HG02571 (cell line): ENCODE data around the gene CACNA2D3.
"Not testable (repeated sequence)": the region's sequence is repeated elsewhere in the genome, so short reads cannot be mapped to it uniquely, and the experiment has no call there.

Experiments
- ATAC-seq: cut with Tn5 transposase; IDR thresholded peaks from one replicate; pipeline ENCODE4 v1.9.1; 2021; ENCODE audit warnings: mild to moderate bottlenecking, moderate library complexity; ENCODE audit not compliant: unreplicated experiment

Gene CACNA2D3

DNA sequence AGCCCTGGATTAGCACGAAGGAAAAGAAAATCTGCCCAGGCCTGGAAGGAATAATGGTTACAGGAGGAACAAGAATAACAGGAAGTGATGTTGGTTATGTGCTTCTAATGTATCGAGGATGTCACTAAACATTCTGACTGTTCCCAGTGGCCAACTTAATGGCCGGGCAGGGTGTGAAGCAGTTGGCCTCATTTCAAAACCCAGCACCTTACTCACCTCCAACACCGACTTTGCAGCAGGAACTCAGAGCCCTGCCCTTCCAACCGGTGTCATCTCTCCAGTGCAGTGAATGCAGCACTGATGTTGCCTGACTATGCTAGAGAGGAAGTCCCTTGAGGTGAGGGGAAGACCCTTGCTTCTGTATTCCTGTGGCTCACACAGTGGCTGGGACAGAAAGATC, 967.9 kb downstream of the CACNA2D3 start:
- ATAC-seq, result no peak

DNA sequence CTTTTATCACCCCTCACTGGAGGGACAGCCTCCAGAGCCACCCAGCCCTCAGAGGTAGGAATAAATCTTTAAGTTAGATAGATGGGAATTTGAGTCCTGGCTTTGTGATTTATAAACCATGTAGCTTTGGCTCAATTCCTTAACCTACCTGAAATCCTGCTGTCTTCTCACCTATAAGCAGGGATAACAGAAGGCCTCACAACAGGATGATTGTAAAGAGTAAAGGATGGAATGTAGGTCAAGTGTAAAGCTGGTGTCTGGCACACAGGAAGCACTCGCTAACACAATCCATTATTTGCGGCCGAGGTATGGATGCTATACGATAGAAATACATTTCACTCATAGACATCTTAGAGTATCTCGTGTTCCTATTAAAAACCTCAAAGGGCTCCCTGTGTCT, 968.4 kb downstream of the CACNA2D3 start:
- no peak for ATAC-seq

DNA sequence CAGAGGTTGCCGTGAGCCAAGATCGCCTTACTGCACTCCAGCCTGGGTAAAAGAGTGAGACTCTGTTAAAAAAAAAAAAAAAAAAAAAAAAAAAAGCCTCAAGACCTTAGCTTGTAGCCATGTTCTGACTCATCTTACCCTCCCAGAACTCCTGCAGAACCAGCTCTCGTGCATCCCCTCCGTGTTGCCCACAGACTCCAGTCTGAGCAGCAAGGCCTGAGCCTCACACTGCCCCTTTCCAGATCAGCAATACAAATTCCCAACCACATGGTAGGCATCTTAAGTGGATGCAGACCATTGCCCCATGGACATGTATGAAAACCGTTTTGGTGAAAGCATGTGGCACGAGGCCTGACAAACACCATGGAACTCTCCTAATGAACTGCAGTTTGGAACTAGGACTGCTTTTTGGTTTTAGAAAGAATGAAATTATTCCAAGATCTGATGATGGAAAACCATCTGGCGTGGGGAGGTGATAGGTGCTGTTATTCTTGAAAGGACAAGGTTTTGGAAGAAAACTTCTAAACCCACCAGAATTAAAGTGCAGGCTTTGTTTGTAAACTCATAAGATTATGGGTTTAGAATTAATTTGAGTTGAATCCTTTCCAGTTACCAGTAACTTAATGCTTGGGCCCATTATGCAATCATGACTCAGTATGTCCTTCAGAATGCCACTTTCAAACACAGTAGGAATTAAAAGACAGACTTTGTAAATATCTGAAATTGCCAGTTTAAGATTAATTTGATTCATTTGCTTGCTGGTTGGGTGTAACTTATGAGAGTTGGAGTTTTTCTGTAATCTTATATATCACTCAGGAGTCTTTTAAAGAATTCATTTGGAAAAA, 969.3 kb downstream of the CACNA2D3 start:
- ATAC-seq, result no peak

DNA sequence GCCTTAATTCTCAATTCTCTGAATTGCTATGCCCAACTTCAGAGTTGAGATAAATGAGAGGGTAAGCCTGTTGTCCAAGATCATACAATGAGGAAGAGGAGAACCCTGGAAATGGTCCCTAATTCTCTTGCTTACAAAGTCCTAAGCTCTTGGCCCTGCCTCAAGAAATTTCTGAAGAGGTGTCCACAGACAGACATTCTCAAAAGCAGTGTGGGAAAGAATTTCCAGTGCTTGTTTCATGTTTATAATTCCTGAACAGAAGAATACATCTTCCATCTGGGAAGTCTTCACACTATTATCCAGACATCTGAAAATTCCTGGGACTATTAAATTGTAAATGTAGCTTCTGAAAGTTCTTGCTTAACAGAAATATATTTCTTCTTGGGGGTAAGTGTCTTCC, 972.3 kb downstream of the CACNA2D3 start:
- no peak for ATAC-seq

DNA sequence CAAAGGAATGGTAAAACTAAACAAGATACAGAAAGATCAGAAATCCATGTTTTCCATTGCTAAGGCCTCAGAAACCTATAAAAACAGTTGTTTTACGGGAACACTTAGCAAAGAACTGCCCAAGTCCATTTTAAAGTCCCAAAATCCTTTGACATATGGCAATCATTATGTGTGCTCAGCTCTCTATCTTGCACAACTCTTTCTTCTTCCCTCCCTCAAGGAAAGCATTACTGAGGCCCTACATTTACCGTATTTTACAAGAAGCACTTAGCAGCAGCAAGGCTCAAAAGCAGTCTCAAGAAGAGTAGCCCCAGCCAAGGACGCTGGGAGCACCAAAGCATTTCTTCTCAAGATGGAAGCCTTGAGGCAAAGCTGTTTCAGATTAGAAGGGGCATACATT, 975.1 kb downstream of the CACNA2D3 start:
- no peak for ATAC-seq

DNA sequence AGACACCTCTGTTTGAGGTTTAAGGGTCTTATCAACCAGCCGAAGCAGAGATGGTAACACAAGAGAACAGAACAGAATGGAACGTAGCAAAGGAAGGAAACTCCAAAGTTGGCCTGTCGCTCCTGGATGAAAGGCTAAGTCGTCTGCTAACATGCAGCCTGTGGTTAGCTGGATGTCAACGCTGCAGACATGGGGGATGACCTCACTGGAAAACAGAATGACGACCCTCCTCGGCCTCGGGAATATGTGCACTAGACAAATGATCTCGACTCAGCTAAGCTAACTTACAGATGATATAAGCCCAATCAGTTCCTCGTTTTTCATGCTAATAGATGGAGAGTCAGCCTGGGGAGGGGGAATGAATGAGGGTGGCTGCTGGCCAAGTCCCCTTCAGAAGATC, 983.3 kb downstream of the CACNA2D3 start:
- ATAC-seq, result no peak

DNA sequence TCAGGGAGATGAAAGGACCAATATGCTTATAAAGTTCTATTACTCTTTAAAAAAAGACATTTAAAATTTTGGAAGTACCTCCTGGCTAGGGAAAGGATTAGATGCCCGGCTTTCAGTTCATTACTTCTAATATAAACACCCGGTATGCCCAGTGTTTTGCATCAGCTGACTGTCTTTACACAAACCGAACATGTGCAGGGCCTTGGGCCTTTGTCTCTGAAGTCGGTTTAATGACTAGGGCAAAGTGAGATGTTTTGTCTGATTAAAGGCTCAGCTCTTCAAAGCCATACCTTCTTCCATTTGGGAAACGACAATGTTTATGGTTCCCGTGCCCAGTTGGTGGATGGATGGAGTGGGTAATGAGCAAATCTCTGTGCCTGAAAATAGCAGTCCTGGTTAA, 984.8 kb downstream of the CACNA2D3 start:
- ATAC-seq, result no peak

DNA sequence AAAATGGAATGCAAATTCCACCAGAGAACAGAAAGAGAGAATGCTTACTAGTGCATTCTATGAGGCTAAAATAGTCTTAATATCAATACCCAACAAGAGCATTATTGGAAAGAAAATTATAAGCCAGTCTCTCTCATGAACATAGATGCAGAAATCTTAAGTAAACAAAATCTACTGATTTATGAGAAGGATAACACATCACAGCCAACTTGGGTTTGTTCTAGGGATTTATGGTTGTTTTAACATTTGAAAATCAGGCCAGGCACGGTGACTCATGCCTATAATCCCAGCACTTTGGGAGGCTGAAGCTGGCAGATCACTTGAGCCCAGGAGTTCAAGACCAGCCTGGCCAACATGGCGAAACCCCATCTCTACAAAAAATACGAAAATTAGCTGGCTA, 989.6 kb downstream of the CACNA2D3 start:
- ATAC-seq, result not testable (repeated sequence)

DNA sequence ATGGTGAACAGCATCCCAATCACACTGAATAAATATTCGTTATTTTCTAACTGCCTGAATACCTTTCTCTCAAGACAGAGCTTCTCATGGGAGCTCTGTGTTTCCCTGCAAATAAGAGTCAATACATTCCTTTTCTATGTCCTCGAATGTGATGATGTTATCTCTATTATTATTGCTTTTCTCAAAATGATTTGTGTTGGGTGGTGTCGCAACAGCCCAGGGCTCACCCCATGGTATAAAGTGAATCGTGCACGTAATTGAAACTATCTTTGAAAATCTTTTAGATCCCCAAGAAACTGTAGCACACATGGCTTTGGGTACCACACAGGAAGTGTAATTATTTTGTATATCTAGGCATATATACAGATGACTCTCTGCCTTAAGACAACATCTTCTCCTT, 996.1 kb downstream of the CACNA2D3 start:
- no peak for ATAC-seq

DNA sequence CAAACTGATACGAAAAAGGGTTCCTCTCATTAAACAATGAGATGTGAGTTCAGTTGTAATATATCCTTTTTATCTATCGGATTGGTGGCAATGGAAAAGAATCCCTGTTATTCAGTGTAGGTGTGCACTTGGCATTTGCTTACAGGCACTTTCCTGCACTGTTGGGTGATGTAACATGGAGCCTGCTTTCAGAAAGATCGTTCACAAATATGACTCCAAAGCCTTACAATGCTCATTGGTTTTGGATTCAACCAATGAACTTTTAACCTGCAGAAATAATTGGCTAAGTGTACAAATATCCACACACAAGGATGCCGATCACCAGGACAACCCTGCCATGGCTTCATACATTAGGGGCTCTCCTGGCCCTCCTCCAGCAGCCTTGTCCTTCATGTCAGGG, 996.9 kb downstream of the CACNA2D3 start:
- no peak for ATAC-seq

DNA sequence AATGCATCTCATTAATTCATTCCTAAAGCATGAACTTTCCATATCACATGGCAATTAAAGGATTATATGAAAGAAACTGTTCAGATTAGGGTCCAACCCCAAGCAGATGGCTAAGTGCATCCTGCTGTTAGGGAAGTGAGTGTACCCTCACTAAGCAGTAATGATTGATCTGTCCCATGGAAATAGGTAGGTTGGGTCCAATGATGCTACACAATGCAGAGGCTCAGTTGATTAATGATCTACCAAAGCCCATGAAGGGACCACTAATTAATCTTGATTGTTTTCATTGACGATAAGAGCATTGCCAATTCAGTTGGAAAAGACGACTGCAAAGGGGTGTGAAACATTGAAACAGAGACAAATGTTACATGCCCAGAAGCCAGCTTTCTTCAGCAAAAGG, 1000.0 kb downstream of the CACNA2D3 start:
- ATAC-seq, result no peak
